IMR-90 (cell line): ENCODE results near the gene G3BP1. TPM values are rescaled to one million over a fixed set of nuclear protein-coding genes. Genes with fewer than 3 reads are reported as not detected.

Experiments
- ATAC-seq: fragments of 200-7000 bp; cut with Tn5 transposase; 2 replicates; pipeline ENCODE4 v1.9.1; 2020; ENCODE audit warnings: low read depth, mild to moderate bottlenecking, moderate library complexity
- BruUV-seq: library from RNA; stranded (reverse); fragments of 400-500 nt; replicated peaks from 2 replicates; lab custom pipeline; 2021; lab: Mats Ljungman, UMichigan
- CTCF ChIA-PET: fragments of 300-600 bp; formaldehyde crosslinking; extraction: SDS; loops from one replicate; lab custom pipeline; 2021; ENCODE audit warnings: antibody characterized with exemption; lab: Yijun Ruan, JAX
- POLR2A ChIA-PET: fragments of 300-600 bp; sonication (Branson Sonifier 250); formaldehyde crosslinking; loops from one replicate; lab custom pipeline; 2022; ENCODE audit warnings: antibody characterized with exemption; ENCODE audit not compliant: unreplicated experiment; lab: Charles Lee
- DNase-seq: peaks from one replicate; pipeline ENCODE4 v3.0.0; 2013
- H2AFZ ChIP-seq: replicated peaks from 2 replicates; pipeline ENCODE3; 2013; ENCODE audit warnings: low read length, mild to moderate bottlenecking; ENCODE audit not compliant: poor library complexity
- H2AK5ac ChIP-seq: 2 replicates; pipeline ENCODE4 v1.6.1; 2013; ENCODE audit warnings: low read depth, low read length, inconsistent platforms
- H2AK9ac ChIP-seq: replicated peaks from 2 replicates; pipeline ENCODE3; 2013; ENCODE audit warnings: mild to moderate bottlenecking, low read depth, low read length, moderate library complexity; ENCODE audit not compliant: poor library complexity
- H2BK120ac ChIP-seq: 2 replicates; pipeline ENCODE4 v1.6.1; 2013; ENCODE audit warnings: low read depth, low read length, inconsistent platforms
- H2BK15ac ChIP-seq: 3 replicates; pipeline ENCODE4 v1.6.1; 2013; ENCODE audit warnings: low read depth, low read length, inconsistent platforms
- H2BK20ac ChIP-seq: 2 replicates; pipeline ENCODE4 v1.6.1; 2013; ENCODE audit warnings: low read depth, mild to moderate bottlenecking, inconsistent platforms, low read length, moderate library complexity
- H2BK5ac ChIP-seq: 2 replicates; pipeline ENCODE4 v1.6.1; 2013; ENCODE audit warnings: mild to moderate bottlenecking, low read depth, low read length, inconsistent platforms; ENCODE audit not compliant: poor library complexity, severe bottlenecking
- H3K14ac ChIP-seq: replicated peaks from 2 replicates; pipeline ENCODE4 v1.6.1; 2013; ENCODE audit warnings: low read depth, low read length, inconsistent platforms
- H3K18ac ChIP-seq: 2 replicates; pipeline ENCODE4 v1.6.1; 2013; ENCODE audit warnings: low read depth, low read length, control low read depth
- H3K23ac ChIP-seq: 2 replicates; pipeline ENCODE4 v1.6.1; 2013; ENCODE audit warnings: low read depth, low read length, inconsistent platforms
- H3K27ac ChIP-seq: 2 replicates; pipeline ENCODE4 v1.5.1; 2013; ENCODE audit warnings: mild to moderate bottlenecking, control low read depth, low read length; ENCODE audit not compliant: insufficient read depth
- H3K27me3 ChIP-seq: 2 replicates; pipeline ENCODE4 v1.6.1; 2013; ENCODE audit warnings: low read length; ENCODE audit not compliant: control insufficient read depth, insufficient read depth
- H3K36me3 ChIP-seq: 2 replicates; pipeline ENCODE4 v1.6.1; 2013; ENCODE audit warnings: low read length, mixed read lengths; ENCODE audit not compliant: control insufficient read depth, insufficient read depth
- H3K4ac ChIP-seq: 2 replicates; pipeline ENCODE4 v1.6.1; 2013; ENCODE audit warnings: low read depth, low read length, inconsistent platforms
- H3K4me1 ChIP-seq: 2 replicates; pipeline ENCODE4 v1.6.1; 2013; ENCODE audit warnings: low read length, mixed read lengths; ENCODE audit not compliant: control insufficient read depth, insufficient read depth
- H3K4me2 ChIP-seq: 2 replicates; pipeline ENCODE4 v1.6.1; 2013; ENCODE audit warnings: low read depth, mild to moderate bottlenecking, control low read depth, low read length, moderate library complexity
- H3K4me3 ChIP-seq: 2 replicates; pipeline ENCODE4 v1.5.1; 2013; ENCODE audit warnings: low read depth, mild to moderate bottlenecking, control low read depth, low read length, moderate library complexity; ENCODE audit not compliant: insufficient read depth
- H3K56ac ChIP-seq: 2 replicates; pipeline ENCODE4 v1.6.1; 2013; ENCODE audit warnings: low read length, inconsistent platforms; ENCODE audit not compliant: insufficient read depth; ENCODE audit errors: extremely low read depth
- H3K79me1 ChIP-seq, 2 experiments: 2 replicates each; pipeline ENCODE4 v1.6.1; 2013; ENCODE audit warnings: low read length in 2 of 2, inconsistent platforms in 1 of 2, low read depth in 1 of 2
- H3K9ac ChIP-seq: 2 replicates; pipeline ENCODE4 v1.6.1; 2013; ENCODE audit warnings: low read depth, low read length, control low read depth
- H3K9me1 ChIP-seq: 2 replicates; pipeline ENCODE4 v1.6.1; 2013; ENCODE audit warnings: low read length, inconsistent platforms; ENCODE audit not compliant: insufficient read depth
- H3K9me3 ChIP-seq: 2 replicates; pipeline ENCODE4 v1.6.1; 2013; ENCODE audit warnings: low read length; ENCODE audit not compliant: control insufficient read depth, insufficient read depth
- H4K20me1 ChIP-seq: 2 replicates; pipeline ENCODE4 v1.6.1; 2013; ENCODE audit warnings: low read length, inconsistent platforms; ENCODE audit not compliant: insufficient read depth
- H4K5ac ChIP-seq: 2 replicates; pipeline ENCODE4 v1.6.1; 2013; ENCODE audit warnings: mild to moderate bottlenecking, low read depth, low read length, control low read depth
- H4K8ac ChIP-seq, 2 experiments: 2 replicates each; pipeline ENCODE4 v1.6.1; 2013; ENCODE audit warnings: low read depth in 2 of 2, low read length in 2 of 2, control low read depth in 1 of 2, inconsistent platforms in 1 of 2
- H4K91ac ChIP-seq: 2 replicates; pipeline ENCODE4 v1.6.1; 2013; ENCODE audit warnings: low read depth, low read length, inconsistent platforms; ENCODE audit not compliant: insufficient read depth
- BHLHE40 ChIP-seq: fragments of 150-350 bp; IDR thresholded peaks from 2 replicates; pipeline ENCODE4 v1.6.1; 2016; ENCODE audit warnings: mild to moderate bottlenecking, low read depth, low read length
- CEBPB ChIP-seq: IDR thresholded peaks from 2 replicates; pipeline ENCODE4 v1.6.1; 2012; ENCODE audit warnings: low read depth, low read length, improper control_type of control experiment
- CHD1 ChIP-seq: IDR thresholded peaks from 2 replicates; pipeline ENCODE4 v1.6.1; 2012; ENCODE audit warnings: low read depth, low read length, improper control_type of control experiment
- NFE2L2 ChIP-seq: fragments of 150-350 bp; IDR thresholded peaks from 2 replicates; pipeline ENCODE4 v1.6.1; 2016; ENCODE audit warnings: low read depth, mild to moderate bottlenecking, low read length
- SMC3 ChIP-seq: fragments of 150-350 bp; IDR thresholded peaks from 2 replicates; pipeline ENCODE4 v1.6.1; 2016; ENCODE audit warnings: low read depth, mild to moderate bottlenecking, antibody characterized with exemption, low read length, moderate library complexity
- whole genome bisulfite sequencing, 2 experiments: methylation state at CpG; one replicate each; pipeline versions ENCODE4 v1.1.5 to v1.1.7; 2013; ENCODE audit warnings: missing lambda C conversion rate in 2 of 2; ENCODE audit not compliant: insufficient read length in 1 of 2; ENCODE audit errors: extremely low coverage in 2 of 2; 5-methylcytosine and 5-hydroxymethylcytosine counted together
- dilution Hi-C: fragments of 300-500 bp; cut with HindIII; formaldehyde crosslinking; loops from one replicate; pipeline ENCODE4 v1.14.3; 2018; ENCODE audit warnings: low sequenced_read_pairs; ENCODE audit not compliant: unreplicated experiment
- in situ Hi-C: fragments of 300-500 bp; cut with MboI; formaldehyde crosslinking; loops from 3 replicates; pipeline ENCODE4 v1.14.3; 2019; ENCODE audit warnings: low sequenced_read_pairs, inconsistent platforms, mixed read lengths
- intact Hi-C: fragments of 100-400 bp; cut with micrococcal nuclease; formaldehyde crosslinking; loops from 2 replicates; pipeline ENCODE4 v1.10.0; 2022
- polyA plus RNA-seq, 3 experiments: library from polyadenylated mRNA; depleted of rRNA; stranded (reverse); fragments of >200 nt; gene quantifications; 2 replicates each; pipeline ENCODE4 v1.2.3, GENCODE V29; 2012; ENCODE audit warnings: low replicate concordance in 1 of 3
- total RNA-seq: library from RNA; depleted of rRNA; stranded (reverse); fragments of >200 nt; gene quantifications from 2 replicates; pipeline ENCODE4 v1.2.3, GENCODE V29; 2012
- TF ChIP-seq, protein P1 (sequence below): fragments of 150-350 bp; IDR thresholded peaks from 2 replicates; pipeline ENCODE4 v1.6.1; 2016; ENCODE audit warnings: low read depth, mild to moderate bottlenecking, low read length, moderate library complexity, borderline replicate concordance
- TF ChIP-seq, protein P2 (sequence below): conservative IDR thresholded peaks from 2 replicates; pipeline ENCODE4 v1.5.1; 2012; ENCODE audit warnings: mild to moderate bottlenecking, low read depth, low read length, improper control_type of control experiment

G3BP1 gene
- total and polyA plus RNA-seq, 2 of the 4 experiments (the other 2 are of a cell fraction) = 40.2 to 482 TPM

DNA sequence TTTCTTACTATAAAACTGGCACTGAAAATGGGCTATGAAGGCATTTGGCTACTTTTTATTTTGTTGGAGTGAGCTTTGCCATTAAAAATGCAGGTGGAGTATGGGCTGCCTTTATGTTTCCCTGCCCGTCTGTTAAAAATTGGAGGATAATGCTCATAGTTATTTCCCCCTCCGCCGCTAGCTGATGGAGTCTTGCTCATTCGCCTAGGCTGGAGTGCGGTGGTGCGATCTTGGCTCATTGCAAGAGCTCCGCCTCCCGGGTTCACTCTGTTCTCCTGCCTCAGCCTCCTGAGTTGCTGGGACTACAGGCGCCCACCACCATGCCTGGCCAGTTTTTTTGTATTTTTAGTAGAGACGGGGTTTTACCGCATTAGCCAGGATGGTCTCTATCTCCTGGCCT is 8.6 kb downstream of the G3BP1 start:
- H3K4ac ChIP-seq = no peak overlapping the region
- ATAC-seq (no peak), DNase-seq (no peak)
- H3K9me1 ChIP-seq = peaks cover 2% of the 10 kb centered on the region; the same call in 1 of the 2 replicates
- no peak overlapping the region for H2BK5ac ChIP-seq
- no peaks in the 10 kb centered on the region; the same call in 1 of the 2 replicates for H3K36me3 ChIP-seq
- no TSS peak for BruUV-seq
- no peak overlapping the region for H3K27ac ChIP-seq
- no peak overlapping the region for H4K91ac ChIP-seq
- peaks cover 95% of the 10 kb centered on the region for H4K20me1 ChIP-seq
- H3K14ac ChIP-seq = no peak overlapping the region
- H3K9me3 ChIP-seq = no peaks in the 10 kb centered on the region
- H3K9ac ChIP-seq = no peak overlapping the region
- H4K5ac ChIP-seq = no peak overlapping the region
- H2BK120ac ChIP-seq = no peak overlapping the region
- no peak overlapping the region for H2AK9ac ChIP-seq
- H2AFZ ChIP-seq = no peak overlapping the region
- intact Hi-C loops = no loop called here
- H3K4me2 ChIP-seq = no peak overlapping the region
- ChIA-PET POLR2A (no interaction called here), CTCF (no interaction called here)
- H4K8ac ChIP-seq = no peak overlapping the region
- no peak overlapping the region for H3K23ac ChIP-seq
- H2BK15ac ChIP-seq = no peak overlapping the region
- no peak overlapping the region for H2AK5ac ChIP-seq
- H3K18ac ChIP-seq = no peak overlapping the region
- H3K4me3 ChIP-seq = no peak overlapping the region
- TF ChIP-seq CHD1 (no peak), BHLHE40 (no peak), NFE2L2 (no peak), CEBPB (no peak), SMC3 (no peak)
- TF ChIP-seq, protein P1, sequence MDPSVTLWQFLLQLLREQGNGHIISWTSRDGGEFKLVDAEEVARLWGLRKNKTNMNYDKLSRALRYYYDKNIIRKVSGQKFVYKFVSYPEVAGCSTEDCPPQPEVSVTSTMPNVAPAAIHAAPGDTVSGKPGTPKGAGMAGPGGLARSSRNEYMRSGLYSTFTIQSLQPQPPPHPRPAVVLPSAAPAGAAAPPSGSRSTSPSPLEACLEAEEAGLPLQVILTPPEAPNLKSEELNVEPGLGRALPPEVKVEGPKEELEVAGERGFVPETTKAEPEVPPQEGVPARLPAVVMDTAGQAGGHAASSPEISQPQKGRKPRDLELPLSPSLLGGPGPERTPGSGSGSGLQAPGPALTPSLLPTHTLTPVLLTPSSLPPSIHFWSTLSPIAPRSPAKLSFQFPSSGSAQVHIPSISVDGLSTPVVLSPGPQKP = no peak
- TF ChIP-seq, protein P2, sequence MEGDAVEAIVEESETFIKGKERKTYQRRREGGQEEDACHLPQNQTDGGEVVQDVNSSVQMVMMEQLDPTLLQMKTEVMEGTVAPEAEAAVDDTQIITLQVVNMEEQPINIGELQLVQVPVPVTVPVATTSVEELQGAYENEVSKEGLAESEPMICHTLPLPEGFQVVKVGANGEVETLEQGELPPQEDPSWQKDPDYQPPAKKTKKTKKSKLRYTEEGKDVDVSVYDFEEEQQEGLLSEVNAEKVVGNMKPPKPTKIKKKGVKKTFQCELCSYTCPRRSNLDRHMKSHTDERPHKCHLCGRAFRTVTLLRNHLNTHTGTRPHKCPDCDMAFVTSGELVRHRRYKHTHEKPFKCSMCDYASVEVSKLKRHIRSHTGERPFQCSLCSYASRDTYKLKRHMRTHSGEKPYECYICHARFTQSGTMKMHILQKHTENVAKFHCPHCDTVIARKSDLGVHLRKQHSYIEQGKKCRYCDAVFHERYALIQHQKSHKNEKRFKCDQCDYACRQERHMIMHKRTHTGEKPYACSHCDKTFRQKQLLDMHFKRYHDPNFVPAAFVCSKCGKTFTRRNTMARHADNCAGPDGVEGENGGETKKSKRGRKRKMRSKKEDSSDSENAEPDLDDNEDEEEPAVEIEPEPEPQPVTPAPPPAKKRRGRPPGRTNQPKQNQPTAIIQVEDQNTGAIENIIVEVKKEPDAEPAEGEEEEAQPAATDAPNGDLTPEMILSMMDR = no peak
- no peak overlapping the region for H3K56ac ChIP-seq
- in situ Hi-C loops = no loop called here
- H3K79me1 ChIP-seq = peaks cover 0 to 6% of the 10 kb centered on the region in 2 experiments; a peak in 1 of 4 replicates
- peaks cover 4% of the 10 kb centered on the region; the same call in 1 of the 2 replicates for H3K4me1 ChIP-seq
- H2BK20ac ChIP-seq = no peak overlapping the region
- H3K27me3 ChIP-seq = no peaks in the 10 kb centered on the region
- WGBS, 2 experiments = no CpG with 5 or more reads among the region's 11 CpGs
- dilution Hi-C loops = no loop called here
